GM12865 (cell line): ENCODE data around the gene E2F6.

Experiments
- DNase-seq: peaks from one replicate; pipeline ENCODE4 v3.0.0; 2010; ENCODE audit warnings: low read depth
- H3K4me3 ChIP-seq: 2 replicates; pipeline ENCODE4 v1.5.1; 2011; ENCODE audit warnings: mild to moderate bottlenecking, low read depth, low read length, control low read depth
- CTCF ChIP-seq: IDR thresholded peaks from 2 replicates; pipeline ENCODE4 v1.5.1; 2011; ENCODE audit warnings: low read length, control low read depth, low read depth, inconsistent platforms; ENCODE audit not compliant: insufficient read depth; ENCODE audit errors: missing control alignments

E2F6 gene

GRCh38 chr2:11419781-11420180, 46.2 kb downstream of the E2F6 start:
- no peak for TF ChIP-seq CTCF
- H3K4me3 ChIP-seq = no peak overlapping the region
- DNase-seq = no peak

- peak; percentile 43 for TF ChIP-seq CTCF
- peak; percentile 48 for DNase-seq
- H3K4me3 ChIP-seq = no peak overlapping the region
Measured at GRCh38 chr2:11417946-11418585, 47.9 kb downstream of the E2F6 start.

GRCh38 chr2:11416931-11417330, 49.0 kb downstream of the E2F6 start:
- no peak for DNase-seq
- no peak overlapping the region for H3K4me3 ChIP-seq
- no peak for TF ChIP-seq CTCF

- DNase-seq = no peak
- H3K4me3 ChIP-seq = no peak overlapping the region
- TF ChIP-seq CTCF = no peak
Measured at GRCh38 chr2:11416186-11416585, 49.8 kb downstream of the E2F6 start.

GRCh38 chr2:11414372-11415124, 51.4 kb downstream of the E2F6 start:
- H3K4me3 ChIP-seq = no peak overlapping the region
- no peak for TF ChIP-seq CTCF
- no peak for DNase-seq

GRCh38 chr2:11412449-11412810, 53.5 kb downstream of the E2F6 start:
- no peak for TF ChIP-seq CTCF
- no peak overlapping the region for H3K4me3 ChIP-seq
- DNase-seq = no peak
